ENCODE measurements around the gene ZNF341.
"Not testable (repeated sequence)": the region's sequence is repeated elsewhere in the genome, so short reads cannot be mapped to it uniquely, and the experiment has no call there.

The ZNF341 gene

GRCh38 chr20:33697129-33697528, 34.7 kb upstream of the ZNF341 start (continued):
- TF ChIP-seq AEBP2 (tag by site-specific recombination; IDR thresholded peaks at IDR 0.05; ENCODE audit: borderline replicate concordance) = no peak
- no peak for TF ChIP-seq ZNF184 (tag by site-specific recombination; IDR thresholded peaks at IDR 0.05)
- TF ChIP-seq ZNF114 (tag by site-specific recombination; IDR thresholded peaks at IDR 0.05) = no peak
- TF ChIP-seq ZNF518A (tag by site-specific recombination; conservative IDR thresholded peaks at IDR 0.05; ENCODE audit: low read depth) = no peak

DNA sequence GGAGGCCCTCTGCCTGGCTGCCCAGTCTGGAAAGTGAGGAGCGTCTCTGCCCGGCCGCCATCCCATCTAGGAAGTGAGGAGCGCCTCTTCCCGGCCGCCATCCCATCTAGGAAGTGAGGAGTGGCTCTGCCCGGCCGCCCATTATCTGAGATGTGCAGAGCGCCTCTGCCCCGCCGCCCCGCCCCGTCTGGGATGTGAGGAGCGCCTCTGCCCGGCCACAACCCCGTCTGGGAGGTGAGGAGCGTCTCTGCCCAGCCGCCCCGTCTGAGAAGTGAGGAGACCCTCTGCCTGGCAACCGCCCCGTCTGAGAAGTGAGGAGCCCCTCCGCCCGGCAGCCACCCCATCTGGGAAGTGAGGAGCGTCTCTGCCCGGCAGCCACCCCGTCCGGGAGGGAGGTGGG, 32.8 kb upstream of the ZNF341 start:
- H3K27ac ChIP-seq (ENCODE audit: extremely low read depth, low read depth, low read length); CTCF ChIA-PET; H3K4me1 ChIP-seq (ENCODE audit: control insufficient read depth, insufficient read depth, low read length); H3K36me3 ChIP-seq (ENCODE audit: control insufficient read depth in 2 of 2, insufficient read depth in 1 of 2, low read length in 2 of 2); POLR2A ChIA-PET; H3K4me3 ChIP-seq (ENCODE audit: low read depth, low read length); H3K9me3 ChIP-seq (ENCODE audit: control insufficient read depth, insufficient read depth, low read depth, low read length): not testable (repeated sequence)

- H3K4me1 ChIP-seq (ENCODE audit: control insufficient read depth, insufficient read depth, low read length); POLR2A ChIA-PET; H3K9me3 ChIP-seq (ENCODE audit: control insufficient read depth, insufficient read depth, low read depth, low read length); H3K27ac ChIP-seq (ENCODE audit: extremely low read depth, low read depth, low read length); H3K4me3 ChIP-seq (ENCODE audit: low read depth, low read length); CTCF ChIA-PET; H3K36me3 ChIP-seq (ENCODE audit: control insufficient read depth in 2 of 2, insufficient read depth in 1 of 2, low read length in 2 of 2): not testable (repeated sequence)
These were observed 30.9 kb upstream of the ZNF341 start for GRCh38 chr20:33700696-33701441.

DNA sequence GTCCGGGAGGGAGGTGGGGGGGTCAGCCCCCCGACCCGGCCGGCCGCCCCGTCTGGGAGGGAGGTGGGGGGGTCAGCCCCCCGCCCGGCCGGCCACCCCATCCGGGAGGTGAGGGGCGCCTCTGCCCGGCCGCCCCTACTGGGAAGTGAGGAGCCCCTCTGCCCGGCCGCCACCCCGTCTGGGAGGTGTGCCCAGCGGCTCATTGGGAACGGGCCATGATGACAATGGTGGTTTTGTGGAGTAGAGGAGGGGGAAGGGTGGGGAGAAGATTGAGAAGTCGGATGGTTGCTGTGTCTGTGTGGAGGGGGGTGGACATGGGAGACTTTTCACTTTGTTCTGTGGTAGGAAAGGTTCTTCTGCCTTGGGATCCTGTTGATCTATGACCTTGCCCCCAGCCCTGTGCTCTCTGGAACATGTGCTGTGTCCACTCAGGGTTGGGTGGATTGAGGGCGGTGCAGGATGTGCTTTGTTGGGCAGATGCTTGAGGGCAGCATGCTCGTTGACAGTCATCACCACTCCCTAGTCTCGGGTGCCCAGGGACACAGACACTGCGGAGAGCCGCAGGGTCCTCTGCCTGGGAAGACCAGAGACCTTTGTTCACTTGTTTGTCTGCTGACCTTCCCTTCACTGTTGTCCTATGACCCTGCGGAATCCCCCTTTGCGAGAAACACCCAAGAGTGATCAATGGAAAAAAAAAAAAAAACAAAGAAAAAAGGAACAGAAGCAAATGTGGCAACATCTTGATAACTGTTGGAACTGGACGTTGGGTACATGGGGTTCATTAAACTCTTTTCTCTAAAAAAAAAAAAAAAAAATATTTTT, 30.0 kb upstream of the ZNF341 start:
- H3K4me3 ChIP-seq (ENCODE audit: low read depth, low read length) = no peak overlapping the region
- TF ChIP-seq ZIC2 (tag by site-specific recombination; IDR thresholded peaks at IDR 0.05) (no peak), ZNF600 (tag by site-specific recombination; IDR thresholded peaks at IDR 0.05) (no peak), REPIN1 (tag by site-specific recombination; IDR thresholded peaks at IDR 0.05; ENCODE audit: low read depth) (no peak), ZNF449 (tag by site-specific recombination; IDR thresholded peaks at IDR 0.05) (no peak), PRDM1 (tag by site-specific recombination; IDR thresholded peaks at IDR 0.05) (no peak)
- TF ChIP-seq, protein P1, sequence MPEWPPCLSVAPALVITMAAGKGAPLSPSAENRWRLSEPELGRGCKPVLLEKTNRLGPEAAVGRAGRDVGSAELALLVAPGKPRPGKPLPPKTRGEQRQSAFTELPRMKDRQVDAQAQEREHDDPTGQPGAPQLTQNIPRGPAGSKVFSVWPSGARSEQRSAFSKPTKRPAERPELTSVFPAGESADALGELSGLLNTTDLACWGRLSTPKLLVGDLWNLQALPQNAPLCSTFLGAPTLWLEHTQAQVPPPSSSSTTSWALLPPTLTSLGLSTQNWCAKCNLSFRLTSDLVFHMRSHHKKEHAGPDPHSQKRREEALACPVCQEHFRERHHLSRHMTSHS (tag by site-specific recombination; IDR thresholded peaks at IDR 0.05) = no peak
- TF ChIP-seq, protein P2, sequence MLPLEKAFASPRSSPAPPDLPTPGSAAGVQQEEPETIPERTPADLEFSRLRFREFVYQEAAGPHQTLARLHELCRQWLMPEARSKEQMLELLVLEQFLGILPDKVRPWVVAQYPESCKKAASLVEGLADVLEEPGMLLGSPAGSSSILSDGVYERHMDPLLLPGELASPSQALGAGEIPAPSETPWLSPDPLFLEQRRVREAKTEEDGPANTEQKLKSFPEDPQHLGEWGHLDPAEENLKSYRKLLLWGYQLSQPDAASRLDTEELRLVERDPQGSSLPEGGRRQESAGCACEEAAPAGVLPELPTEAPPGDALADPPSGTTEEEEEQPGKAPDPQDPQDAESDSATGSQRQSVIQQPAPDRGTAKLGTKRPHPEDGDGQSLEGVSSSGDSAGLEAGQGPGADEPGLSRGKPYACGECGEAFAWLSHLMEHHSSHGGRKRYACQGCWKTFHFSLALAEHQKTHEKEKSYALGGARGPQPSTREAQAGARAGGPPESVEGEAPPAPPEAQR (tag by site-specific recombination; IDR thresholded peaks at IDR 0.05) = no peak
- no peaks in the 10 kb centered on the region for H3K9me3 ChIP-seq (ENCODE audit: control insufficient read depth, insufficient read depth, low read depth, low read length)
- POLR2A ChIA-PET = no interaction called here
- H3K36me3 ChIP-seq (ENCODE audit: control insufficient read depth in 2 of 2, insufficient read depth in 1 of 2, low read length in 2 of 2) = no peaks in the 10 kb centered on the region
- CTCF ChIA-PET = no interaction called here
- no peaks in the 10 kb centered on the region for H3K4me1 ChIP-seq (ENCODE audit: control insufficient read depth, insufficient read depth, low read length)
- H3K27ac ChIP-seq (ENCODE audit: extremely low read depth, low read depth, low read length) = no peak overlapping the region

All from HEK293 (cell line).